Adrenal gland (tissue), 12 donors: ENCODE measurements around the gene SYNE1. TPM values are rescaled to one million over a fixed set of nuclear protein-coding genes. Genes with fewer than 3 reads are reported as not detected.

Source experiments
- DNase-seq, 7 donors: peaks; one replicate each; pipeline ENCODE4 v3.0.0-alpha.2; 2019 to 2020
- H3K27ac ChIP-seq, 5 donors: fragments of 200-600 bp; sonication (generic) in 4 of 5; 1 replicate in 3 of 5; 2 replicates in 2 of 5; pipeline versions ENCODE4 v1.5.1 to v1.8.0; 2016 to 2020; ENCODE audit warnings: mild to moderate bottlenecking in 1 of 5
- H3K27me3 ChIP-seq: fragments of 200-600 bp; 2 replicates; pipeline ENCODE4 v1.8.0; 2021
- H3K36me3 ChIP-seq, 2 donors: fragments of 200-600 bp; replicated peaks in 1 of 2; 1 replicate in 1 of 2; 2 replicates in 1 of 2; pipeline versions ENCODE4 v1.5.1 to v1.8.0; 2018 to 2022
- H3K4me1 ChIP-seq, 2 donors: fragments of 200-600 bp; replicated peaks in 1 of 2; 1 replicate in 1 of 2; 2 replicates in 1 of 2; pipeline versions ENCODE4 v1.5.1 to v1.8.0; 2018 to 2021
- H3K4me3 ChIP-seq, 4 donors: fragments of 200-600 bp; sonication (generic) in 3 of 4; one replicate each; pipeline ENCODE4 v1.5.1; 2016 to 2018
- H3K9me3 ChIP-seq, 3 donors: fragments of 200-600 bp; sonication (generic) in 1 of 3; replicated peaks in 1 of 3; 1 replicate in 2 of 3; 2 replicates in 1 of 3; pipeline versions ENCODE4 v1.5.1 to v1.8.0; 2016 to 2021
- CTCF ChIP-seq, 6 experiments: fragments of 450-650 bp in 4 of 6; fragments of 200-600 bp in 2 of 6; sonication (generic) in 1 of 6; IDR thresholded peaks; 1 replicate in 5 of 6; 2 replicates in 1 of 6; pipeline versions ENCODE4 v1.5.1 to v1.8.0; 2016 to 2021; ENCODE audit warnings: antibody characterized with exemption in 6 of 6, mild to moderate bottlenecking in 2 of 6, moderate library complexity in 1 of 6
- POLR2A ChIP-seq, 2 donors: fragments of 450-650 bp; IDR thresholded peaks; one replicate each; pipeline ENCODE4 v1.6.1; 2017; ENCODE audit warnings: antibody characterized with exemption in 2 of 2, mild to moderate bottlenecking in 2 of 2, moderate library complexity in 1 of 2
- WGBS, 4 donors: extraction: QIAGEN DNeasy Blood & Tissue Kit in 2 of 4; methylation state at CpG; one replicate each; pipeline versions ENCODE4 v1.1.5 to v1.1.7; 2013 to 2017; 5-methylcytosine and 5-hydroxymethylcytosine counted together
- intact Hi-C, 2 donors: fragments of 100-400 bp; cut with DNase I; formaldehyde crosslinking; loops; one replicate each; pipeline versions ENCODE4 v1.14.1 to v1.15.0; 2022 to 2023
- polyA plus RNA-seq, 3 donors: library from polyadenylated mRNA; stranded (reverse); fragments of 200-250 nt in 2 of 3; fragments of 350-450 nt in 1 of 3; fragmentation: Illumina TruSeq in 1 of 3; extraction: RNeasy Lipid Tissue Mini Kit (QIAGEN cat#74804) in 1 of 3; gene quantifications; one replicate each; pipeline ENCODE4 v1.2.3, GENCODE V29; 2013 to 2014
- total RNA-seq, 9 donors: library from RNA; depleted of rRNA in 4 of 9; stranded (reverse); fragments of >200 nt in 4 of 9; fragments of 120-200 nt in 1 of 9; fragmentation: NEBNext Ultra II Directional in 1 of 9; extraction: Animal tissue kit (Norgen Biotek cat#: 25700) in 1 of 9; gene quantifications; one replicate each; pipeline versions ENCODE4 v1.1.0 to v1.2.4, GENCODE V29; 2013 to 2023
- donor health status: healthy with polysubstance abuse.
- donor health status: Bipolar disorder and iron deficiency.
- donor health status: DM: yes; HTN: yes; CAD: no.
- donor health status: DM: no; HTN: no; CAD: no.
- donor health status: DM: no; HTN: no; CAD: no.
- donor health status: DM: yes; HTN: yes; CAD: no.

The SYNE1 gene
- total and polyA plus RNA-seq, 12 donors, result 29.0 to 170 (median 93.1) TPM

DNA sequence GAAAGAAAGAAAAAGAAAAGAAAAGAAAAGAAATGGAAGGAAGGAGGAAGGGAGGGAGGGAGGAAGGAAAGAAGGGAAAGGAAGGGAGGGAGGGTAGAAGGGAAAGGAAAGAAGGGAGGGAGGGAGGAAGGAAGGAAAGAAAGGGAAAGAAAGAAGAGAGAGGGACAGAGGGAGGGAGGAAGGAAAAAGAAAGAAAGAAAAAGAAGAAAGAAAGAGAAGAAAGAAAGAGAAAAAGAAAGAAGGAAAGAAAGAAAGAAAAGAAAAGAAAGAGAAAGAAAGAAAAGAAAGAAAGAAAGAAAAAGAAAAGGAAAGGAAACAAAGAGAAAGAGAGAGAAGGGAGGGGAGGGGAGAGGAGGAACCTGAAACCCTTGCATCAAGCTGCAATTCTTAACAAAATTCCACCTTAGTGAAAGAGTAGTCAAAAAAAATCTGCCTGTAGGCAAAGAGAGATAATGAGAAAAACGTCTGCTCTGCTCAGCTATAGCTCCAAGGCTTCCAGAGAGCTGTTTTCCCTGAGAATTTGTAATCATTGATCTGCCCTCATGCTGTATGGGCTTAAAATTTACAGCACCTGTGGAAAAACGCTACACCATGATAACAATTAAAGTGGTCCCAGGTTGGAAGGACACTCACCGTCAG lies 43.8 kb upstream of the SYNE1 start:
- Histone ChIP-seq H3K4me1 (no peaks in the 10 kb centered on the region), H3K4me3 (no peak overlapping the region), H3K9me3 (no peaks in the 10 kb centered on the region), H3K36me3 (no peaks in the 10 kb centered on the region), H3K27ac (no peak overlapping the region), H3K27me3 (no peaks in the 10 kb centered on the region)
- 32 to 45% (median 40%) methylated on average over 3 of the region's 3 CpGs for WGBS, 4 donors
- intact Hi-C loops, result no loop called here
- TF ChIP-seq CTCF (IDR thresholded peaks at IDR 0.05) (no peak), POLR2A (IDR thresholded peaks at IDR 0.05) (no peak)
- DNase-seq, result no peak

DNA sequence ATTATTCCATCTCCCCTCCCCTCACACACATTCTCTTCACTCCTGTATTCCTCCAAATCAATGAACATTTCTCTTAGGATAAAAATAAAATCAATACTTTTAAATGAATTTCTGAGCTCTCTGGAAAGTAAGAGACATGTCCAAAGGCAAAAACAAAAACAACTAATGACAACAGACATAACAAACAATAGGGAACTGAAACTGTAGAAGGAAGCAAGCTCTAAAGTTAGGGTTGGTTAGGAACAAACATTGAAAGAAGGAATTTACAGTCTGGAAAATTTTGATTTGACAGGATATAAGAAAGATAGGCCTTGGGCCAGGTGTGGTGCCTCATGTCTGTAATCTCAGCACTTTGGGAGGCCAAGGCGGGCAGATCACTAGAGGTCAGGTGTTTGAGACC lies 43.0 kb upstream of the SYNE1 start:
- WGBS, 4 donors, result 79 to 95% (median 91%) methylated on average over 1 of the region's 1 CpG

GRCh38 chr6:152673236-152673635 lies 36.1 kb upstream of the SYNE1 start:
- TF ChIP-seq POLR2A (IDR thresholded peaks at IDR 0.05) (no peak), CTCF (IDR thresholded peaks at IDR 0.05) (no peak)
- Histone ChIP-seq H3K27me3 (no peaks in the 10 kb centered on the region), H3K9me3 (peaks cover 0 to 6% (median 0%) of the 10 kb centered on the region in 3 donors), H3K36me3 (no peaks in the 10 kb centered on the region), H3K4me3 (no peak overlapping the region), H3K27ac (no peak overlapping the region), H3K4me1 (no peaks in the 10 kb centered on the region)
- no peak for DNase-seq
- intact Hi-C loops, result no loop called here

More for the DNA sequence above, 43.0 kb upstream of the SYNE1 start:
- H3K4me1 ChIP-seq, result no peaks in the 10 kb centered on the region
- intact Hi-C loops, result no loop called here
- no peak overlapping the region for H3K27ac ChIP-seq
- H3K36me3 ChIP-seq, result no peaks in the 10 kb centered on the region
- DNase-seq, result no peak
- no peak overlapping the region for H3K4me3 ChIP-seq
- no peaks in the 10 kb centered on the region for H3K9me3 ChIP-seq
- H3K27me3 ChIP-seq, result no peaks in the 10 kb centered on the region
- TF ChIP-seq POLR2A (IDR thresholded peaks at IDR 0.05) (no peak), CTCF (IDR thresholded peaks at IDR 0.05) (no peak)

- Histone ChIP-seq H3K9me3 (peaks cover 0 to 6% (median 0%) of the 10 kb centered on the region in 3 donors), H3K4me3 (no peak overlapping the region), H3K27ac (no peak overlapping the region), H3K27me3 (no peaks in the 10 kb centered on the region), H3K4me1 (no peaks in the 10 kb centered on the region), H3K36me3 (no peaks in the 10 kb centered on the region)
- DNase-seq, result no peak
- intact Hi-C loops, result no loop called here
- 43 to 57% (median 45%) methylated on average over 4 of the region's 4 CpGs for WGBS, 4 donors
- TF ChIP-seq POLR2A (IDR thresholded peaks at IDR 0.05) (no peak), CTCF (IDR thresholded peaks at IDR 0.05) (no peak)
Observed at GRCh38 chr6:152671171-152671570, 34.0 kb upstream of the SYNE1 start.
